GM19395 (cell line): Measurements from ENCODE around the gene FCN1.

Experiments used
- ATAC-seq: cut with Tn5 transposase; IDR thresholded peaks from one replicate; pipeline ENCODE4 v1.9.1; 2021; ENCODE audit warnings: mild to moderate bottlenecking, moderate library complexity; ENCODE audit not compliant: unreplicated experiment

Gene FCN1

DNA sequence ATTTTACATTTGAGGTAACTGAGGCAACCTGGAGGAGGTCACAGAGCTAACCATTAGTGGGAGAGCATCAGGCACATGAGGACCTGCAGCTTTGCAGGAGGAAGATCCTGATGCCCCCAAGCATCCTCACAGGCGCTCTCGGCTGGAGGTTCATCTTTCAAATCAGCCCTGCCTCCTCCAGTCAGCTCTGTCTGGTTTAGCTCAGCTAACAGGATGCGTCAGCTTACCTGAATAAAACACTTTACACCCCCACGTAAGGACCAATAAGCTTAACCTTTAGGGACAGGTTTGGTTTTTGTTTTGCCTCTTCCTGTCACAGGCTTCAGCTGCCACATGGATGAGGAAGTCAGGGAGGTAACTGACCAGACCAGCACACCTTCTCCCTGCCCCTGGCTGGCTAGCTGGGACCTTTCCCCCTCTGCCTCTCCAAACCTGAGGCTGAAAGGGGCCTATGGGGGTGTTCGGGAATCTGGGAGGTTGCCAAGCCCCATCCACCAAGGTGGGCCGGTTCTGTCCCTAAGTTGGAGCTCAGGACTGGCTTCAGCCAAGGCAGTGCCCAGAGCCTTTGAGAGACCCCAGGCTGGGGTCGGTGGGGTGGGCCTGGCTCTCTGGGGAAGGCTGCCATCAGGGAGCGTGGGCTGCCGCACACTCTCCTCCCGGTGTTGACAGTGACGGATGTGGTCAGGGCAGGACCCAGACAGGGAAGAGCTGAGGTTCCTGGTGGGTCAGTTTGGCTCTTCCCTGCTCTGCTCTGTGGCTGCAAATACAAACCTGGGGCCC, 20.0 kb upstream of the FCN1 start:
- no peak for ATAC-seq

DNA sequence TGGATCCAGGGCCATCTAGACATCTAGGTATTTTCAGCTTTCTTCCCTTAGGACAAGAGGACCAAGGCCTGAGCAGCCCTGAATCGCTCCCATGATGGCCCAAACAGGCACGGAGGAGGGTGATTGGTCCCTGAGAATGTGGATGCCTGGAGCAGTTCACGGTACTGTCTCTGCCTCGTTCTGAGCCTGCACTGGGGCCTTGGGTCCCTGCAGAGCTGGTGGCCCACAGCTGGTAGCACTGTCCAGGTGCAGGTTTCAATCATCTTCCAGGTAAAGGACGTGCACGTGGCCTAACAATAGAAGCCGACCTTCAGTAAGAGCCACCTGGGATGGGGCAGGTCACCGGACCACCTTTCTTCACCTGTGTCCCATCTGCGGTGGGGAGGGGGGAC, 19.4 kb upstream of the FCN1 start:
- peak; percentile 26 for ATAC-seq

DNA sequence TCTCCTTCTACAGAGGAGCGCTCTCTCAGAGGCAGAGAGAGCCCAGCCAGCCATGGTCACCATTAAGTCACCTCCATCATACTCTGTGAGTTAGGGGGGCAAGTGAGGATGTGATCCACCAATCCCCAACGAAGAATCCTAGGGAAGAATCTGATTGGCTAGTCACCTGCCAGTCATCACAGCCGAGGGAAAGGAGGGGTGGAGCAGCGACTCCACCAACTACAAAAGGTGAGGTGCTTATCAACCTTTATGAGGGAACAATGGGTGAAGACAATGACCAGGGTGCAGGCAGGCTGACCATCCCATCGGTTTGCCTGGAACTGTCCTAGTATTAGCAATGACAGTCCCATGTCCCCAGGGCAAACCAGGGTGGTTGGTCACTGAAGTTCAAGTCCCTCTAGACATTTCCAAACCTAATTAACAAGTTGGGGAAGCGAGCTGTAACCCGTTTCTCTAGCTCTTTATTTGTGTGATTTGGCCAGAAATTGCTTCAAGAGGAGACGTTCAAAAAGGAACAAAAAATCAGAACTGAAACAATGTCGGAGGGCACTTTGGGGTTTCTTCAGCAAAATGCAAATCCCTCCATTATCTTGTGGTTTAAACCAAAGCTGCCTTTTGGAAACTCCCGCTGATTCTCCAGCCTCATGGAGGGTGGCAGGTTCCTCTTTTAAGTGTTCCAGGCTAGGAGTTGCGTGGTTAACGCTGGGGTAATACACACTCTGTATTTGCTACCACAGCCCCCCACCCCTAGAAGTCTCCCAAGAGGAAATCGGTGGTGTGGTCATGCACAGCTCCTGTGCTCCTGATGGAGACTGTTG, 18.8 kb upstream of the FCN1 start:
- ATAC-seq, result peak; percentile 55

DNA sequence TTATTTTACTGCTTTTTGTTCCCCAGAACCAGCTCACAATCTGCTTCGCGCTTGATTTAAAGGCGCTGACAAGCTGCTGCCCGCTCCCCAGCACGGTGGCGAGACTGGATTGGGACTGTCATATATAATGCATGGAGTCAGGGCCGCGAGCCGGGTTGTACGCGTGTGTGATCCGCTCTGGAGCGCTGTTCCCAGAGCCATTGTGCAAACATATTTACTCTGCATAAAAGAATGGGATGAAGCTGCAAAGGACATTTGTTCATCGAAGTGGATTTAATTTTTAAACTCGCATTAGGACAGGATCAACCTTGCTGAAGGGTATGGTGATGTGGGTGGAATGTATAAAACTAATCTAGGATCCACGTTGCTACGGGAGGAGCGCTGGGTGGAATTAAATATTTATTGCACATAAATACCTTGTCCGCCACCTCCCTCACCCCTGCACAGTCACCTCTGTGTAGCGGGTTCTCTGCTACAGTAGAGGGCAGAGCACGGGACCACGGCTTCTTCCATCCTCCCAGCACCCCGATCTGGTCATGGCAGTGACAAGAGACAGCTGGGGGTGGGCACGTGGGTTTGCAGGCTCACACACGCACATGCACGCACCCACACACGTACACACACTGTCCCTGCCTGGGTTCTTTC, 18.1 kb upstream of the FCN1 start:
- no peak for ATAC-seq

DNA sequence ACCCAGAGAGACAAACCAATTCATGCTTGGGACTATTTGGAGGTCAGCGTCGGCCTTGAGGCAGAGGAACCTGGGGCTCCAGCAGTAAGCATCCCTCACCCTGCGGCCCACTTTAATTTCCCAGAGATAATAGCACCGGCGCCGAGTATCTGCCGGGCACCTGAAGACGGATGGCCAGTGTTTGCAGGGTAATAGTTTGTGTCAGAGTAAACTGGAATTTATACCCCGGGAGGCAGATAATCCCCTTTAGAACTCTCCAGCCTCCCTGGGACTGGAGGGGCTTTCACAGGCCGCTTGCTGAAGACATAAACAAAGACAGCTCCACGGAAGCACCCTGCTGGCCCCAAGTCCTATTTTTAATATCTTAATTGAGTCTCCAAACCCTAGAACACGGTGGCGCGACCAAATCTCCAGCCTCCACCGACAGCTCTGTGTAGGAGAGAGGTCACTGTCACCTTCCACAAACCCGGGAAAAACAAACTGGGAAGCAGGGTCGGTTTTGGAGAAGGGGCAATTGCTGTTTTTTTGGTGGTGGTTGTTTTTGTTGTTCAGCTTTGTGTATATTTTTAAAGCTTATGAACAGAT, 17.4 kb upstream of the FCN1 start:
- ATAC-seq, result no peak

DNA sequence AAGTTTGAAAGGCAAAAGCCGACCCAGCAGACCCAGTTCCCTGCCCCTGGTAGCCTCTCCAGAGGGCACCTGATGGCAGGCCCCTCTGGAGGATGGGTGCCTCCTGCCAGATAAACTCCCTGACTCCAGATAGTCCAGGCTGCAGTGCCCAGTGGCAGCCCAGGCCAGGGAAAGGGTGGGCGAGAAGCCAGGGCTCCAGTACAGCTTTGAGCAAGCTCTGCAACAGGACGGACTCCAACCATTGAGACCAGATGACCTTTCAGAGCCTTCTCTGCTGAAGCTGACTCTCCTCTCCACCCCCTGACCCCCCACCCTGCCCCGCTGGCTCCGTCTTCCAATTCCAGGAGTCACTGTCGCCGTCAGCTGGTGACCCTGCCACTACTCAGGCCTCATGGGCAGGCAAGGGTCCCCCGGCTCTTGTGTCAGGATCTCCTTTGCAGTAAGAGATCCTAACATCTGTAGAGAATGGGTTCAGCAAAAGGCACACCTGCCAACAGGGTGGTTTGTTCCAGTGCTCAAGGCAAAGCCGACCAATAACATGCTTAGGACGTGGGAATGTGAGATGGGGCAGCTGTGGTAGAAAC, 15.5 kb upstream of the FCN1 start:
- ATAC-seq, result no peak

DNA sequence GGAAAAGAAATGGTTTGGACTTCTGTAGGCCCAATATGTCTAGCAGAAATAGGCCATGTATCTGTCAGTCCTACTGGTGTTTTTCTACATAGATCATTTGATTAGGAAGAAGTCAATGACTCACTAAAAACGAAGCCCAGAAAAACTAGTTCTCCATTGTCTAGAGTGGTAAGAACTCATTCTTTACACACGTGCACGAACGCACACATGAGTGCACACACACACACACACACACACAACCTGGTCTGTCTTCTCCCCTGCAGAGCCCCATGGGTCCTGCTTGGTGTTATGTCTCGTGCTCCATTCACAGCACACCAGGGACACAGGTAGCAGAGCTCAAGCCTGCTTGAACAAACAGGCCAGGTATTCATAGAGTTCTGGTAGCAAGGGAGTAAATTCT, 14.9 kb upstream of the FCN1 start:
- no peak for ATAC-seq

DNA sequence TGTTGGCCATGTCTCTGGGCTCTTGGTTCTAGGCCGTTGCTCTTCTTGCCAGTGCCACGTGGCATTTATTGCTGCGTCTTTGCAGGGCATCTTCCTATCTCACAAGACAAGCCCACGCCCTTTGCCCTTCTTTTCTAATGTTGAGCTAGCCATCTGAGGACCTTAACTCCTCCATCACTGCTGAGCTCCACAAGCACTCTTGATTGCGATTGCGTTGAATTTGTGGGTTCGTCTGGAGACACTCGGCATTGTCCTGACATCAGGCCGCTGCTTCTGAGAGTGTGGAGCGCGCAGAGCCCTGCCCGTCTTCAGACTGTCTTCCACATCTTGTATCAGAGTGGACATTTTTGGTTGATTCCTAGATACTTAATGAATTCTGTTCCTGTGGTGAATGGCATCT, 14.5 kb upstream of the FCN1 start:
- no peak for ATAC-seq

DNA sequence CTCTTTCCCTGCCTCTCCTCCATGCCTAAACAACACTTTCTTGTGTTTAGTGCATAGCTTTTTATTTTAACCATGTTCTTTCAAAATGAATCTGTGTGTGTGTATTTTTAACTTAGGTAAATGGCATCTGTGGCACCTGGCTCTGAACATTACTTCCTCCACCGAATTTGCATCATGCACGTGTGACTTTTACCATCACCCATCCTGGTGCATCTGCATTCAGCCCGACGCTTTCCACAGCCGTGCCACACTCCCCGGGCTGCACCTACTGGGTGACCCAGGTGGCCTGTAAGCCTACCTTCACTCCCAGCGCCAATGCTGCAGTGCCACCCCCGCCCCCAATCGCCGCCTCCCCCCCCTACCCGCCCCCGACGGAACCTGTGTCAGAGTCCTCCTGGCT, 12.7 kb upstream of the FCN1 start:
- ATAC-seq, result peak; percentile 57

DNA sequence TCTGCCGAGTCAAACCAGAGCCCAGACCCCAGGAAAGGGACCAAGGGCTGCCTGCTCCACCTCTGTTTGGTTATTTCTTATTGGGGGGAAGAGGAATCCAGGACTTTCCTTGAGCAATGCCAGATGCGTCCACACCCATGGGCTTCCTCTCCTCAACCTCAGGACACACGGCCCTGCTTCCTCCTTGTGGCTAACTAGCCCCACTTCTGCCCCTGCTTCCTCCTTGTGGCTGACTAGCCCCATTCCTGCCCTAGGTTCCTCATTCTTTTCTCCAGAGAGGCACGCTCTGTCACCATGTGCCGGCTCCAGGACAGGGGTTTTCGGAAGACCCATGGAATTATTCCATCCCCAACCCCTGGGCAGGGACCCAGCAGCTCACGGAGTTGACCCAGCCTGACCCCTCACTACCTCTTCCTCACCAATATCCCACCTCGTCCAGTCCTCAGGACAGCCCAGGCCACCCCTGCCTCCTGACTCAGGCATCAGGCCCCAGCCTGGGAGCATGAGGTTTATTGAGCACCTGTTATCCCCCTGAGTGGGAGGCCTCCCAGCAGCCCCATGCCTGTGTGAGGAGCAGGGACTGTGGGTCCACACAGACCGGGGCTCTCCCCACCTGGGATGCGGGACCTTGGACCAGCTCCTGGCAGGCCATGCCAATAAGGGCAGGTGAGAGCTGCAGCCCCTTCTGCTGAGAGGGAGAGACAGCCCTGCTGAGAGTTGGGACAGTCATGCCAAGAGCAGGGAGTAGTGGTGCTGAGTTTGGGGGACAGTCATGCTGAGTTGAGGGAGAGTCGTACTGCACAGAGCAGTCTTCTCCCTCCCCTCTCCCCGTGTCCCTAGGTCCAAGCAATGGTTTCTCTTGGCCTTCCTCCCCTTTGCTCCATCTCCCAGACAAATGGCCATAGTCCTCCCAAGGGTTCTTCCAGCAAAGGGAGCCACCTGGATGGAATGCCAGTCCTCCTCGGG, 11.8 kb upstream of the FCN1 start:
- peak; percentile 18 for ATAC-seq

DNA sequence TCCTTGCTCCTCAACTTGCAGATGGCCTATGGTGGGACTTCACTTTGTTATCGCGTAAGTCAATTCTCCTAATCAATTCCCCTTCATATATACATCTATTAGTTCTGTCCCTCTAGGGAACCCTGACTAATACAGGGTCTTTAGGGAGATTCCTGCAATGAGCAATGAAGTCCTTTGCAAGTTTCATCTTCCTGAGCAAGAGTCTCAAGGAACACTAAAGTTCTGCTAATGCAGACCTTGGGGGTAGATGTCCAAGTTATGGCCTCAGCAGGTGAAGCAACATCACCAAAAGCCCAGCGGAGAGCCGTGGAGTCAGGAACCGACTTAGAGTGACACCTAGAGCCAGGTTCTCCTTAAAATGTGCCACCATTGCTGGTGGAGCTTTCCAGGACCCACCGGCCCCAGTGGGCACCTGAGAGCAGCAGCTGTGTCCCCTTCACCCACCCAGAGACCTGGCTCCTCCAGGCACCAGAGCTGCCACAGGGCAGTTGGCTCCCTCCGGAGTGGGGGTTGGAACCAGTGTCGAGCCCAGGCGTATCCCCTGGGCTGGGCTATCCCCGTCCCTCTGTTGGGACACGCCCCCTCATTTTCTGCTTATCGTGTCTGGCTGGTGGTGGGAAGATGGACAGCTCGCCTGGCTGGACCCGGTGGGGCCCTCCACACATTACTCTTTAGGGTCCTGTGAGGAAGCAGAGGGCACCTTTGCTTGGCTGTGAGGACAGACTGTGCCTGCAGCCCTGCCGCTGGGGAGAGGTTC, 10.9 kb upstream of the FCN1 start:
- ATAC-seq, result no peak

DNA sequence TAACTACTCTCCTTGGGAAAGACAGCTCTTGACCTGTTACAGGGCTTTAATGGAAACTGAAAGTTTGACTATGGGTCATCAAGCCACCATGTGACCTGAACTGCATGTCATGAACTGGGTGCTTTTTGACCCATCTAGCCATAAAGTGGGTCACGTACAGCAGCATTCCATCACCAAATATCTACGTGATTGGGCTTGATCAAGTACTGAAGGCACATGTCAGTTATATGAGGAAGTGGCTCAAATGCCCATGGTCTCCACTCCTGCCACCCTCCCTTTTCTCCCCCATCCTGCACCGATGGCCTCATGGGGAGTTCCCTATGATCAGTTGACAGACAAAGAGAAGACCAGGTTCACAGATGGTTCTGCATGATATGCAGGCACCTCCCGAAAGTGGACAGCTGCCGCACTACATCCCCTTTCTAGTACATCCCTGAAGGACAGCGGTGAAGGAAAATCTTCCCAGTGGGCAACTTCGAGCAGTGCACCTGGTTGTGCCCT, 7.3 kb upstream of the FCN1 start:
- no peak for ATAC-seq

DNA sequence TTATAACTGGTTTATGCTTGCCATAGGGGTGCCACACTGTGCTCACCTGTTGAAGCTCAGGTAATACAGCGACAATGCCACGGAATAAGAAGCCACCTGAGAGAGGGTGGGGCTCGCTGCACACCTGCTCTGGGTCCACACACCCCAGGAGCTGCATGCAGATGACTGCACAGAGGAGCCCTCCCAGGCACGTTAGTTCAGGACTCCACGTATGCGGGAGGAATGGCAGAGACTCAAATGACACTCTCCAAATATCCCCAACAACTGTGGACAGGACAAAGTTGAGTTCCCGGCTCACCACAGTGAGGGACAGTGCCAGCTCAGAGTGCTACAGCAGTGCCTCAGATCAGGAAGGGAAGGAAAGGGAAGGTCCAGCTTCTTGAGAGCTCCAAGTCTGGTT, 5.8 kb upstream of the FCN1 start:
- ATAC-seq, result no peak

DNA sequence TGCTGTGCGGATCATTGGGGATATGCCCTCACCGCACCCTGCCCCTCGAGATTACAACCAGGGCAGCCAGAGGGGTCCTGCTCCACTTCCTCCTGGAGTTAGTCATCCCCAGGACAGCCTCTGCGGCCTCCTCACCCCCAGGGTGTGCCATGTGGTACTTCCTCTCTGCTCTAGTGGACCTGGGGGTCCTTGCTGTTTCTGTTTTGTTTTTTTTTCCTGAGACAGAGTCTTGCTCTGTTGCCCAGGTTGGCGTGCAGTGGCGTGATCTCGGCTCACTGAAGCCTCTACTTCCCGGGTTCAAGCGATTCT, 5.2 kb upstream of the FCN1 start:
- ATAC-seq, result no peak

DNA sequence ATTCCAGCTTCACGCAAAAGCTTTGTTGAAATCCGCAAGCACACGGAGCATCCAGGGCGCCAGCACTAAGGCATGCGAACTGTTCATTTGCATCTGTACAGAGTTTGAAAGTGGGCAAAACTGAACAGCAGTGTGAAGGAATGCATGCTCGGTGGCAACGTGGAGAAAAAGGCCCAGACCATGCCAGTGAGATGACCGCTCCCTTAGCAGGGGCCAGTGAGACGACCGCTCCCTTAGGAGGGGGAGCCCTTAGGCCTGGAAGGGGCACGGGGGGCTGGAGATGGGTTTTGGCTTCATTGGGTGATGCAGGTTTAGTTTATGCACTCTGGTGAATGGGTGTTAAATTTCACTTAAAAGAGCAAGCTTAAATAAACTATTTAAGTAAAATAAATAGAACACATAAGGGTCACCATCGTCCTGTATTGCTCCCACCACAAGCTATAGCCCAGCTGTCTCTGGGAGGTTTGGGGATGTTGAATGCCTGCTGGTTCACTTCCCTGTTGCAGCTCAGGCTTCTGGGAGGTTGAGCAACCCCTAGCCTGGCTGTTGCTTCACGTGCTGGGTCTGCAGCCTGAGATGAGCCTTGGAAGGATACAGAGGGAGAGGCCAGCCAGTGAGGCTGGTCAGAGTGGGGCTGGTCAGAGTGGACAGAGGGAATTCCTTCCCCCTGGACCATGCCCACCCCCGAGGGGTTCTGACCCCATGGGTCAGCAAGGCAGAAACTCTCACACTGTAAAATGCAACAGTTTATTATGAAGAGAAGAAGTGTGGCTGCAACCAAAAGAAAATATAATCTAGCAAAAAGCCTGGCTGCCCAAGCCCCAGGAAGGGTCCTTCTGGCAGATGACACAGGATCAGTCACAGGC, 4.6 kb upstream of the FCN1 start:
- ATAC-seq, result no peak

DNA sequence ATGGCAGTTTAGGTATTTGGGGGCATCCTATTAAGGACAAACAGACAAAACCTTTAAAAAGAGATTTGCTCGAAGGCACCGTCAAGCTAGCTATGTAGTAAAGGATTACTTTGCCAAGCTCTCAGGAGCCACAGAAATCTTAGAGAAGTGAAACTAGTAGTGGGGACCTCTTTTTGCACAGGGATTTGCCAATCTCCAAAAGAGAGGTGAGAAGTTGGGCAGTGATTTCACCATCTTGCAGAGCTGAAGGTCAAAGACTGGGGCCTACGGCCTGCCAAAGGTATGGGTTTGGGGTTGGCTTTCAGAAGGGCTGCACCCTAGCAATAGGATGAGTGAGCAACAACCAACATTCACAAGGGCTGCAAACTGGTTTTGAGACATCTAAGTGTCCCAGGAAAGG, 1.6 kb upstream of the FCN1 start:
- no peak for ATAC-seq

DNA sequence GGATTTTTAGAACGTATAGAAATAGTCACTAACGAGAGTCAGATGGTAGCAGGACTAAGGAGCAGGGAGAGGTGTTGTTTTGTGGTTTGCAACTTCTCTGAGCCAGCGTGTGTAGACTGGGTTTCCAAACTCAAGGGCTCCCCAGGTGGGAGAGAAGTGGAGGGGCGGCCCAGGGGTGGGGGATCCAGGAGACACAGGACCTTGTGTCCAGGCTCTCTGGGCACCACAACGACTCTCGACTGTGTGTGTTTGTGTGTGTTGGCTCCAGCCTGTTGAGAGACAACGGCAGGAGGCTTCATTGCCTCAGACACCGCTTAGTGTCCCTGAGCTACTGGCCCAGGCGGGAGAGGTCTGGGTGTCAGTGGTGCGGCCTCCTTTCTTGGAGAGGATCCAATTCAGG, 934 bp upstream of the FCN1 start:
- no peak for ATAC-seq

DNA sequence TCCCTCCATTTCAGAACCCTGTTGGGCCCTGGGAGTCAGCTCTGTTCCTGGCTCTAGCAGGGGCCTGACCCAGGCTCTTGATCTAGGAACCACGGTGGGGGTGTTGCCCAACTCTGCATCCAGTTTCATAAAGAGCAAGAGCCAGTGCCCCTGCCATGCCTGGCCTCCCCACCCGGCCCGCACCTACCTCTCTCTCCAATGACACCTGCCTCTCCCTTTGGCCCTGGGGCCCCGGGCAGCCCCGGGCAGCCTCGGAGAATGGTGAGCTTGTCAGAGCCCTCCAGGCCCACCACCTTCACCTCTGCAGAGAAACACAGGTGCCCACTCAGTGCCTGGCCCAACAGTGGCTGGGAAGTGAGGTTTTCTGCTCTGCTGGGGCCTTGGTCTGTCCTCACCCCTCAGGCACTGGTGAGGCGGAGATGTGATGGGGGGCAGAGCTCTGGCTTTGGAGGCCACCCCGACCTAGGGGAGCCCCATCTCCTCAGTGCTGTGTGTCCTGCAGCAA, 1.5 kb downstream of the FCN1 start:
- ATAC-seq, result no peak
